ENCODE measurements around the gene EMID1. TPM values are rescaled to one million over a fixed set of nuclear protein-coding genes. Genes with fewer than 3 reads are reported as not detected.

The EMID1 gene
- total RNA-seq, 1 donor from 2014 or later = 0.64 TPM

DNA sequence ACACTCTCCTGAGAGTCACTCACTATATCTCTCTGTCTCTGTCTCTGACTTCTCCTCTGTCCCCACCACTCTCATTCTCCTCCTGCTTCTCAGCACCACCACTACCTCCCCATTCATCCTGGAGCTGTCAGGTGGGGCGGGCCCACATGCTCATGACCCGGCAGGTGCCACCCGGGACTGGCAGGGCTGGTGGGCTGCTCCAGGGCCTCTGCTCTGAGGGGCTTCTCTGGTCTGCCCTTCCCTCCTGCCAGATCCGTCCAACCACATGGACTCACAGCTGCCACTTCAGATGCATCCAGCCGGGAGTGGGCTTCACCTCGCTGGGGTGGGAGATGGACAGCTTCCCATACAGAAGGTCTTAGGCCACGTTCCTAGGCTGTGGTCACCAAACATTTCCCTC is 4.8 kb upstream of the EMID1 start:
- no peaks in the 10 kb centered on the region for H3K36me3 ChIP-seq
- intact Hi-C loops (cut with DNase I) = no loop called here
- H3K27ac ChIP-seq = no peak overlapping the region
- no peaks in the 10 kb centered on the region for H3K27me3 ChIP-seq
- TF ChIP-seq, protein P1, sequence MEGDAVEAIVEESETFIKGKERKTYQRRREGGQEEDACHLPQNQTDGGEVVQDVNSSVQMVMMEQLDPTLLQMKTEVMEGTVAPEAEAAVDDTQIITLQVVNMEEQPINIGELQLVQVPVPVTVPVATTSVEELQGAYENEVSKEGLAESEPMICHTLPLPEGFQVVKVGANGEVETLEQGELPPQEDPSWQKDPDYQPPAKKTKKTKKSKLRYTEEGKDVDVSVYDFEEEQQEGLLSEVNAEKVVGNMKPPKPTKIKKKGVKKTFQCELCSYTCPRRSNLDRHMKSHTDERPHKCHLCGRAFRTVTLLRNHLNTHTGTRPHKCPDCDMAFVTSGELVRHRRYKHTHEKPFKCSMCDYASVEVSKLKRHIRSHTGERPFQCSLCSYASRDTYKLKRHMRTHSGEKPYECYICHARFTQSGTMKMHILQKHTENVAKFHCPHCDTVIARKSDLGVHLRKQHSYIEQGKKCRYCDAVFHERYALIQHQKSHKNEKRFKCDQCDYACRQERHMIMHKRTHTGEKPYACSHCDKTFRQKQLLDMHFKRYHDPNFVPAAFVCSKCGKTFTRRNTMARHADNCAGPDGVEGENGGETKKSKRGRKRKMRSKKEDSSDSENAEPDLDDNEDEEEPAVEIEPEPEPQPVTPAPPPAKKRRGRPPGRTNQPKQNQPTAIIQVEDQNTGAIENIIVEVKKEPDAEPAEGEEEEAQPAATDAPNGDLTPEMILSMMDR (IDR thresholded peaks at IDR 0.05) = no peak
- H3K9me3 ChIP-seq = no peaks in the 10 kb centered on the region
- no peak for DNase-seq (ENCODE audit: low spot score in 2 of 2)
- H3K4me1 ChIP-seq = no peaks in the 10 kb centered on the region
- no peak overlapping the region for H3K4me3 ChIP-seq

- TF ChIP-seq, protein P1 (IDR thresholded peaks at IDR 0.05) = no peak
- no peak for DNase-seq (ENCODE audit: low spot score in 2 of 2)
- Histone ChIP-seq H3K9me3 (no peaks in the 10 kb centered on the region), H3K4me1 (no peaks in the 10 kb centered on the region), H3K36me3 (no peaks in the 10 kb centered on the region), H3K27ac (no peak overlapping the region), H3K27me3 (no peaks in the 10 kb centered on the region), H3K4me3 (no peak overlapping the region)
- intact Hi-C loops (cut with DNase I) = no loop called here
Measured at GRCh38 chr22:29201782-29202181, 3.9 kb upstream of the EMID1 start.

GRCh38 chr22:29202212-29203192 is 3.2 kb upstream of the EMID1 start:
- intact Hi-C loops (cut with DNase I) = no loop called here
- Histone ChIP-seq H3K4me1 (no peaks in the 10 kb centered on the region), H3K27ac (no peak overlapping the region)

GRCh38 chr22:29203488-29204454 is 1.9 kb upstream of the EMID1 start:
- Histone ChIP-seq H3K4me1 (no peaks in the 10 kb centered on the region), H3K36me3 (no peaks in the 10 kb centered on the region), H3K27me3 (no peaks in the 10 kb centered on the region), H3K4me3 (no peak overlapping the region), H3K9me3 (no peaks in the 10 kb centered on the region), H3K27ac (no peak overlapping the region)
- intact Hi-C loops (cut with DNase I) = no loop called here
- TF ChIP-seq, protein P1 (IDR thresholded peaks at IDR 0.05) = no peak
- no peak for DNase-seq (ENCODE audit: low spot score in 2 of 2)

More at GRCh38 chr22:29202212-29203192, 3.2 kb upstream of the EMID1 start:
- Histone ChIP-seq H3K27me3 (no peaks in the 10 kb centered on the region), H3K4me3 (no peak overlapping the region), H3K36me3 (no peaks in the 10 kb centered on the region), H3K9me3 (no peaks in the 10 kb centered on the region)
- no peak for DNase-seq (ENCODE audit: low spot score in 2 of 2)
- TF ChIP-seq, protein P1 (IDR thresholded peaks at IDR 0.05) = peak in 1 of 3 experiments; percentile 13

- intact Hi-C loops (cut with DNase I) = no loop called here
- Histone ChIP-seq H3K9me3 (no peaks in the 10 kb centered on the region), H3K36me3 (no peaks in the 10 kb centered on the region), H3K27me3 (no peaks in the 10 kb centered on the region), H3K27ac (no peak overlapping the region), H3K4me3 (no peak overlapping the region), H3K4me1 (no peaks in the 10 kb centered on the region)
- TF ChIP-seq, protein P1 (IDR thresholded peaks at IDR 0.05) = no peak
- no peak for DNase-seq (ENCODE audit: low spot score in 2 of 2)
Measured at GRCh38 chr22:29204455-29205183, 1.1 kb upstream of the EMID1 start.
